Small intestine (tissue), 4 donors: ENCODE measurements around the gene MTHFD2L. TPM values are rescaled to one million over a fixed set of nuclear protein-coding genes. Genes with fewer than 3 reads are reported as not detected.

ENCODE experiments used
- polyA plus RNA-seq, 4 donors: library from polyadenylated mRNA; stranded (reverse) in 3 of 4; unstranded in 1 of 4; fragments of 200-250 nt in 3 of 4; fragments of 120-200 nt in 1 of 4; gene quantifications; one replicate each; pipeline versions ENCODE4 v1.2.1 to v1.2.3, GENCODE V29; 2013
- donor health status: healthy with polysubstance abuse.
- donor health status: Bipolar disorder and iron deficiency.
- donor health status: healthy.

Gene MTHFD2L
- polyA plus RNA-seq, 4 donors, result 4.1 to 14.7 (median 6.6) TPM

Other genes starting within 250 kb of the MTHFD2L start
- gene PF4, start 176.1 kb upstream of the MTHFD2L start, polyA plus RNA-seq, result under 1 TPM in 2 of 4 donors, not detected in 2; 0.68 to 0.73 TPM
- 1 to 10 TPM in 1 of 4 donors, not detected in 3; 1.5 TPM for gene PPBP, start 169.9 kb upstream of the MTHFD2L start, polyA plus RNA-seq
- gene CXCL5, start 159.4 kb upstream of the MTHFD2L start, polyA plus RNA-seq, result 1 to 10 TPM in 1 of 4 donors, under 1 TPM in 1, not detected in 2; 0.74 to 1.8 TPM
- 1 to 10 TPM in 2 of 4 donors, under 1 TPM in 1, not detected in 1; 0.89 to 5.6 (median 4.9) TPM for gene CXCL3, start 119.4 kb upstream of the MTHFD2L start, polyA plus RNA-seq
- 10 to 100 TPM in 1 of 4 donors, 1 to 10 TPM in 3; 1.1 to 24.4 (median 4.4) TPM for gene CXCL2, start 58.9 kb upstream of the MTHFD2L start, polyA plus RNA-seq
- gene EPGN, start 150.4 kb downstream of the MTHFD2L start, polyA plus RNA-seq, result under 1 TPM in 1 of 4 donors, not detected in 3; 0.06 TPM
- 10 to 100 TPM in 1 of 4 donors, under 1 TPM in 2, not detected in 1; 0.22 to 15.4 (median 0.75) TPM for gene EREG, start 207.0 kb downstream of the MTHFD2L start, polyA plus RNA-seq